ENCODE measurements around the gene SLC22A23.

SLC22A23 gene

GRCh38 chr6:3296078-3296477 is 160.8 kb downstream of the SLC22A23 start:
- no peak for DNase-seq (ENCODE audit: low read depth)

- DNase-seq (ENCODE audit: low read depth) = no peak
Measured at GRCh38 chr6:3294921-3295871, 161.7 kb downstream of the SLC22A23 start.

- DNase-seq (ENCODE audit: low read depth) = no peak
Measured at GRCh38 chr6:3294396-3294795, 162.5 kb downstream of the SLC22A23 start.

- no peak for DNase-seq (ENCODE audit: low read depth)
Measured at GRCh38 chr6:3293271-3294155, 163.3 kb downstream of the SLC22A23 start.

- no peak for DNase-seq (ENCODE audit: low read depth)
Measured at GRCh38 chr6:3292431-3293197, 164.2 kb downstream of the SLC22A23 start.

- DNase-seq (ENCODE audit: low read depth) = no peak
Measured at GRCh38 chr6:3291987-3292386, 164.9 kb downstream of the SLC22A23 start.

GRCh38 chr6:3291346-3291745 is 165.5 kb downstream of the SLC22A23 start:
- no peak for DNase-seq (ENCODE audit: low read depth)

- DNase-seq (ENCODE audit: low read depth) = no peak
Measured at GRCh38 chr6:3290931-3291211, 166.0 kb downstream of the SLC22A23 start.

GRCh38 chr6:3290149-3290930 is 166.5 kb downstream of the SLC22A23 start:
- DNase-seq (ENCODE audit: low read depth) = no peak

- no peak for DNase-seq (ENCODE audit: low read depth)
Measured at GRCh38 chr6:3289664-3290055, 167.2 kb downstream of the SLC22A23 start.

GRCh38 chr6:3288711-3289663 is 167.9 kb downstream of the SLC22A23 start:
- DNase-seq (ENCODE audit: low read depth) = no peak

GRCh38 chr6:3287976-3288707 is 168.7 kb downstream of the SLC22A23 start:
- DNase-seq (ENCODE audit: low read depth) = no peak

GRCh38 chr6:3287308-3287707 is 169.5 kb downstream of the SLC22A23 start:
- no peak for DNase-seq (ENCODE audit: low read depth)

GRCh38 chr6:3286641-3287171 is 170.1 kb downstream of the SLC22A23 start:
- no peak for DNase-seq (ENCODE audit: low read depth)

- DNase-seq (ENCODE audit: low read depth) = no peak
Measured at GRCh38 chr6:3285732-3286131, 171.1 kb downstream of the SLC22A23 start.

- no peak for DNase-seq (ENCODE audit: low read depth)
Measured at GRCh38 chr6:3285049-3285639, 171.7 kb downstream of the SLC22A23 start.

GRCh38 chr6:3284436-3284876 is 172.4 kb downstream of the SLC22A23 start:
- no peak for DNase-seq (ENCODE audit: low read depth)

- no peak for DNase-seq (ENCODE audit: low read depth)
Measured at GRCh38 chr6:3283641-3284435, 173.0 kb downstream of the SLC22A23 start.
